C4-2B (cell line): ENCODE results near the gene MAP2K3.

Experiments used
- H3K27ac ChIP-seq: fragments of 450-650 bp; 2 replicates; pipeline ENCODE4 v1.5.1; 2017
- ZFX ChIP-seq: fragments of 450-650 bp; IDR thresholded peaks from 2 replicates; pipeline ENCODE4 v1.6.1; 2017
- TF ChIP-seq, protein P1 (sequence below): fragments of 450-650 bp; conservative IDR thresholded peaks from 2 replicates; pipeline ENCODE4 v1.5.1; 2017; ENCODE audit warnings: mild to moderate bottlenecking

Gene MAP2K3

DNA sequence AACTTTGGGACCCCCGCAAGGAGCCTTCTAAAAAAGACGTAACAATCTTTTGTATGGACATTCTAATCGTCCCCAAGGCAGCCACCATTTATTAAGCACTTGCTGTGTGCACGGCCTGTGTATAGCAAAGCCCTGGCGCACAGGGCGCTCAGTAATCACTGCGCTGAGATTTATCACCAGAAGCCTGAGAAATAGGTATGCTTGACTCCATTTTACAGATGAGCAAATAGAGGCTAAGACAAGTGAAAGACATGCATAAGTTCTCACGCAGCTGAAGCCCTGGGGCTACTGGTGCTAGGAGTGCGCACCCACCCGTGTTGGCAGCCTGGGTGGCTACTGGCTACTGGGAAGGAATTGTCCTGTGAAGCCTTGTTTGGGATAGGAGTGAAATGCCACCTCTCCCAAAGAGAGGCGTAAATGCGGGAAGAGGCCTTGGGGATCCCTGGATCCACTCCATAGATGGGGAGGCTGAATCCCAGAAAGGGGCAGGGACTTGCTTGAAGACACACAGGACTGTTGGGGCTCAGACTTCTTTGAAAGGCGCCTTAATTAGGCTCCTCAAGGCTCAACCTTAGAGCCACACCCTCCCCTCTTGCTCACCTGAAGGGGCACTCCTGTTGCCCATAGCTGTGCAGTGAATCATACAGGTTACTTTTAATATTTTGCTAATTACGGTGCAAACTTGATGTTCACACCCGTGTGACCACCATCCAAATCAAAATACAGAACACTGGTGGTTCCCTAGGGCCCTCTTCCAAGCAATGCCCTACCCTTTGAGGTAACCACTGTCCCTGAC, 30.7 kb upstream of the MAP2K3 start:
- no peak overlapping the region for H3K27ac ChIP-seq
- TF ChIP-seq, protein P1, sequence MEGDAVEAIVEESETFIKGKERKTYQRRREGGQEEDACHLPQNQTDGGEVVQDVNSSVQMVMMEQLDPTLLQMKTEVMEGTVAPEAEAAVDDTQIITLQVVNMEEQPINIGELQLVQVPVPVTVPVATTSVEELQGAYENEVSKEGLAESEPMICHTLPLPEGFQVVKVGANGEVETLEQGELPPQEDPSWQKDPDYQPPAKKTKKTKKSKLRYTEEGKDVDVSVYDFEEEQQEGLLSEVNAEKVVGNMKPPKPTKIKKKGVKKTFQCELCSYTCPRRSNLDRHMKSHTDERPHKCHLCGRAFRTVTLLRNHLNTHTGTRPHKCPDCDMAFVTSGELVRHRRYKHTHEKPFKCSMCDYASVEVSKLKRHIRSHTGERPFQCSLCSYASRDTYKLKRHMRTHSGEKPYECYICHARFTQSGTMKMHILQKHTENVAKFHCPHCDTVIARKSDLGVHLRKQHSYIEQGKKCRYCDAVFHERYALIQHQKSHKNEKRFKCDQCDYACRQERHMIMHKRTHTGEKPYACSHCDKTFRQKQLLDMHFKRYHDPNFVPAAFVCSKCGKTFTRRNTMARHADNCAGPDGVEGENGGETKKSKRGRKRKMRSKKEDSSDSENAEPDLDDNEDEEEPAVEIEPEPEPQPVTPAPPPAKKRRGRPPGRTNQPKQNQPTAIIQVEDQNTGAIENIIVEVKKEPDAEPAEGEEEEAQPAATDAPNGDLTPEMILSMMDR: no peak
- TF ChIP-seq ZFX: no peak

DNA sequence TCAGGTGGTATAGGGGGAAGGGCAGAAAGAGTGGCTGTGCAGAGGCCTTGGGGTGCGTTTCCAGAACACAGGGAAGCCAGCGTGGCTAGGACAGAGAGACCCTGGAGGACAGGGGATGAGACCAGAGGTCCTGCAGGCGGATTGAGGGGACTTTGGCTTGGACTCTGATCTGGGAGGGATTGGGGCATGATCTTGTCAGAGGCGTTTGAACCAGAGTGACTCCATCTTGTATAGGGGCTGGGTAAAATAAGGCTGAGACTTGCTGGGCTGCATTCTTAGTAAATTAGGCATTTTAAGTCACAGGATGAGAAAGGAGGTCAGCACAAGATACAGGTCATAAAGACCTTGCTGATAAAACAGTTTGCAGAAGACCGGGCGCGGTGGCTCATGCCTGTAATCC, 25.9 kb upstream of the MAP2K3 start:
- TF ChIP-seq, protein P1: no peak
- no peak for TF ChIP-seq ZFX
- H3K27ac ChIP-seq: no peak overlapping the region

DNA sequence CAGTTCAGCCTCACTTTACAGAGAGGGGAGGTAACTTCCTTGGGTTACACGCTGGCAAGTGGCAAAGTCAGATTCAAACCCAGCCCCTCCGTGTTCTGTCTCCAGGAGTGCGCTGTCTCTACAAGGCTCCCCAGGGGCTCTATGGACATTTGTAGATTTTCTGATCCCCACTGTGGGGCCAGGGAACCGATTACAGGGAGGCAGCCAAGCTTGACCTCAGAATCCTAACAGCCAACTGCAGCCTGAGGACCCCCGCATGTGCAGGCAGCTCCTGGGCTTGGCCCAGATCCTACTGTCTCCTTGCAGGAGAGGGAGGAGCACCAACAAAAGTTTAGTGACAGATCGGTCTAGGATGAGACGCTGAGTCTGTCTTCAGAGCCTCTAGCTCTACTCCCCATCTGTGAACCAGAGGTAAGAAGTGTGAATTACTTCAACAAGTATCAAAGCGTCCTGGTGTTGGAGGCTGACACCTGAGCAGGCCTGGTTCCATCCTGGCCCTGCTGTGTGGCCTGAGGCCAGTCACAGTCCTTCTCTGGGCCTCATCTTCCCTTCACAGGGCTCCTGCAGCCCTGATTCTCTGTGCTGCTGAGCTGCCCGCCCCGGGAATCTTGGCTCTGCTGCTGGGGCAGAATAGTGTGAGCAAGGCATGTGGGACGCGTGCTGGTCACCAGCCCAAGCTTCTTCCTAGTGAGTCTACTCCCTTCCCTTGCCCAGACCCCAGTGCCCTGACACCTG, 22.1 kb upstream of the MAP2K3 start:
- no peak for TF ChIP-seq ZFX
- TF ChIP-seq, protein P1: no peak
- no peak overlapping the region for H3K27ac ChIP-seq

DNA sequence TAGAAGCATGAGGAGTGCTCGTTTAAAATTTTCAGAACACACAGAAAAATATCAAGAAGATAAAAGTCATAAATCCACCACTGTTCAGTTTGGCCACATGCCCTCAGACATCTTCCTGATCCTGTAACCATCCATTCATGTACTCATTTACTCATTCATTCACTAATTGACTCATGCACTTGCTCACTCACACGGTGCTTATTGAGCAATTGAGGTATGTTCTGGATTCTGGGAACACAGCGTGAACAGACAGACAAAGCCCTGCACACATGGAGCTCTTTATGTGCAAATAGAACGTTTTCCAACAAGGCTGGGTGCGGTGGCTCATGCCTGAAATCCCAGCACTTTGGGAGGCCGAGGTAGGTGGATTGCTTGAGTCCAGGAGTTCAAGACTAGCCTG, 21.1 kb upstream of the MAP2K3 start:
- no peak overlapping the region for H3K27ac ChIP-seq
- TF ChIP-seq, protein P1: no peak
- no peak for TF ChIP-seq ZFX

DNA sequence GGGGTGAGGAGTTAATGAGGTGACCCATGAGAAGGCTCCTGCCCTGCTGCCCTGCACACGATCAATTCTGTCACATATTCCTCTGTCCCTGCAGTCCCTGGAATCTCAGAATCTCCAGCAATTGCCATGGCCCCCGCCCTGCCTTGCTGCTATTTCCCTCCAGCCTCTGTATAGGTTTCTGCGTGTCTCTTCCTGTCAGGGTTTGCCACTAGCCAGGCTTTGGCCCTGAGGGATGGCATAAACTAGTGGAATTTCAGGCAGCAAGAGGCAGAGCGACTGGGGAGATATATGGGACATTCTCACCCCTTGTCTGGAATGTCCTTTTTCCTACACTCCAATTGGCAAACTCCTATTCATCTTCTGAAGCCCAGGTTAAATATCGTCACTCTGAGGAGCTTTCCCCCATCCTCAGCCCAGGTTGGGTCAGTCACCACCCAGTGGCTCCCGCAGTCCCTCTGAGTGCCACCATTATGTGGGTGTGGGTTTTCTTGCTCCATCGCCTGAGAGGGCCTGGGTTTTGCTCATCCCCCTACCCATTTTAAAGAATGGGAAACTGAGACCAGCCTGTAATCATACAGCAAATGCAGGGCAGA, 15.8 kb upstream of the MAP2K3 start:
- TF ChIP-seq ZFX: no peak
- TF ChIP-seq, protein P1: no peak
- H3K27ac ChIP-seq: no peak overlapping the region

GRCh38 chr17:21269394-21269793, 15.1 kb upstream of the MAP2K3 start:
- TF ChIP-seq, protein P1: no peak
- TF ChIP-seq ZFX: no peak
- no peak overlapping the region for H3K27ac ChIP-seq
